Common myeloid progenitor, CD34-positive (primary cell): ENCODE measurements around the gene HRH3.

Experiments
- CTCF ChIA-PET: fragments of 350-600 bp; sonication (Branson Sonifier 250); formaldehyde crosslinking; loops from one replicate; lab custom pipeline; 2021; ENCODE audit warnings: antibody characterized with exemption; lab: Charles Lee
- POLR2A ChIA-PET: fragments of 350-600 bp; sonication (Branson Sonifier 250); formaldehyde crosslinking; loops from one replicate; lab custom pipeline; 2021; ENCODE audit warnings: antibody characterized with exemption; lab: Charles Lee
- DNase-seq, 3 donors: peaks; one replicate each; pipeline versions ENCODE4 v3.0.0 to v3.0.0-alpha.2; 2013
- H3K27ac ChIP-seq, 2 experiments: 1 replicate in 1 of 2; 2 replicates in 1 of 2; pipeline ENCODE4 v1.7.0; 2013; ENCODE audit warnings: inconsistent platforms in 2 of 2, low read length in 2 of 2, mild to moderate bottlenecking in 2 of 2, low read depth in 1 of 2, moderate library complexity in 1 of 2; ENCODE audit not compliant: severe bottlenecking in 2 of 2, insufficient read depth in 1 of 2, poor library complexity in 1 of 2
- H3K27me3 ChIP-seq, 5 experiments: replicated peaks in 2 of 5; 1 replicate in 3 of 5; 2 replicates in 2 of 5; pipeline versions ENCODE4 v1.6.1 to v1.7.0; 2013; ENCODE audit warnings: low read length in 4 of 5, mild to moderate bottlenecking in 2 of 5, moderate library complexity in 2 of 5, inconsistent platforms in 1 of 5; ENCODE audit not compliant: insufficient read depth in 5 of 5, control insufficient read depth in 4 of 5
- H3K36me3 ChIP-seq, 4 experiments: 1 replicate in 2 of 4; 2 replicates in 2 of 4; pipeline versions ENCODE4 v1.6.1 to v1.7.0; 2013; ENCODE audit warnings: low read length in 3 of 4, control low read depth in 1 of 4, mild to moderate bottlenecking in 1 of 4; ENCODE audit not compliant: control insufficient read depth in 4 of 4, insufficient read depth in 4 of 4
- H3K4me1 ChIP-seq, 4 experiments: 1 replicate in 3 of 4; 2 replicates in 1 of 4; pipeline versions ENCODE4 v1.6.1 to v1.7.1; 2013; ENCODE audit warnings: low read length in 3 of 4, mild to moderate bottlenecking in 3 of 4, control low read depth in 1 of 4, inconsistent platforms in 1 of 4, moderate library complexity in 1 of 4; ENCODE audit not compliant: control insufficient read depth in 4 of 4, insufficient read depth in 4 of 4; ENCODE audit errors: control extremely low read depth in 1 of 4
- H3K4me3 ChIP-seq, 7 experiments: 1 replicate in 4 of 7; 2 replicates in 3 of 7; pipeline versions ENCODE4 v1.5.1 to v1.7.0; 2013; ENCODE audit warnings: mild to moderate bottlenecking in 7 of 7, low read length in 6 of 7, moderate library complexity in 6 of 7, inconsistent platforms in 2 of 7, low read depth in 2 of 7, control low read depth in 1 of 7; ENCODE audit not compliant: insufficient read depth in 4 of 7, control insufficient read depth in 1 of 7; ENCODE audit errors: extremely low read depth in 1 of 7
- H3K9me3 ChIP-seq, 5 experiments: 1 replicate in 4 of 5; 2 replicates in 1 of 5; pipeline versions ENCODE4 v1.6.1 to v1.7.1; 2013; ENCODE audit warnings: low read length in 4 of 5, mild to moderate bottlenecking in 2 of 5, inconsistent platforms in 1 of 5, low read depth in 1 of 5, moderate library complexity in 1 of 5; ENCODE audit not compliant: control insufficient read depth in 4 of 5, insufficient read depth in 2 of 5; ENCODE audit errors: control extremely low read depth in 1 of 5
- WGBS: methylation state at CpG from one replicate; pipeline ENCODE4 v1.1.5; 2013; ENCODE audit not compliant: insufficient coverage; 5-methylcytosine and 5-hydroxymethylcytosine counted together

Gene HRH3

DNA sequence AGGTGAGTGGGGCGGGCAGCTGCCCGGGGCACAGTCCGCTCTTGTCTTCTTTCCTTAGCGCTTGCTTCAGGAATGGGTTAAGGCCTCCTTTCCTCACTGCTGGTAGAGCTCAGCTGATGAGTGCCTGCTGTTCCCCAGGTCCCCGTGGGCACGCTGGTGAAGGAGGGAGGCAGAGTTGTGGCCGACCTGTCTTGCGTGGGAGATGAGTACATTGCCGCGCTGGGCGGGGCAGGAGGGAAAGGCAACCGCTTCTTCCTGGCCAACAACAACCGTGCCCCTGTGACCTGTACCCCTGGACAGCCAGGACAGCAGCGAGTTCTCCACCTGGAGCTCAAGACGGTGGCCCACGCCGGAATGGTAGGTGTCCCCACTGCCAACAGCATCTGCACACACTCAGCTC lies 21.6 kb downstream of the HRH3 start:
- H3K27me3 ChIP-seq: no peaks in the 10 kb centered on the region
- POLR2A ChIA-PET: no interaction called here
- 98% methylated on average over 13 of the region's 17 CpGs for WGBS

DNA sequence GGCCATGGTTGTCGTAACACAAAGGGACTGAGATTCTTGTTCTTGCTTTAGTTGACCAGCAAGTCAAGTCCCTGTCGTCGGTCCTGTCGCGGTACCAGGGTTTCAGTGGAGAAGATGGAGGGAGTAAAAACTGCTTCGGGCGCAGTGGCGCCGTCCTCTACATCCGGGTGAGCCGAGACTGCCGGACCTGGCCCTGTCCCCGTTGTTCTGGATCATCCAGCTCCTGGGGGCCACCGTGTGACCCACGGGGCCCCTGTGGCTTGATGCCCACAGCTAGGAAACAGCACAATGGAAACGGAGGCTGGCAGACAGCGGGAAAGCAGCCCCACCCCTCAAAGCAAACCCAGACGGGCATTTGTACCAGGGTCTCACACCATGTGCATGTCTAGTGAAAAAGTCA lies 22.3 kb downstream of the HRH3 start:
- DNase-seq: no peak
- H3K4me1 ChIP-seq: no peaks in the 10 kb centered on the region
- no peaks in the 10 kb centered on the region for H3K27me3 ChIP-seq
- 94% methylated on average over 16 of the region's 18 CpGs for WGBS
- peaks cover 5 to 56% (median 38%) of the 10 kb centered on the region in 4 experiments for H3K36me3 ChIP-seq
- ChIA-PET CTCF (no interaction called here), POLR2A (interaction anchor here (0.6 kb wide), 1 partner anchor 52 kb away, joined by 8 read pairs; no protein-coding TSS in a partner anchor)
- no peak overlapping the region for H3K27ac ChIP-seq
- no peaks in the 10 kb centered on the region for H3K9me3 ChIP-seq
- H3K4me3 ChIP-seq: no peak overlapping the region

More for the DNA sequence above, 21.6 kb downstream of the HRH3 start:
- no peak for DNase-seq
- CTCF ChIA-PET: interaction anchor here (1.3 kb wide), 1 partner anchor 13 kb away, joined by 3 read pairs; no protein-coding TSS in a partner anchor
- H3K9me3 ChIP-seq: no peaks in the 10 kb centered on the region
- H3K36me3 ChIP-seq: peaks cover 2 to 57% (median 37%) of the 10 kb centered on the region in 4 experiments
- H3K4me3 ChIP-seq: no peak overlapping the region
- H3K27ac ChIP-seq: no peak overlapping the region
- H3K4me1 ChIP-seq: no peaks in the 10 kb centered on the region

DNA sequence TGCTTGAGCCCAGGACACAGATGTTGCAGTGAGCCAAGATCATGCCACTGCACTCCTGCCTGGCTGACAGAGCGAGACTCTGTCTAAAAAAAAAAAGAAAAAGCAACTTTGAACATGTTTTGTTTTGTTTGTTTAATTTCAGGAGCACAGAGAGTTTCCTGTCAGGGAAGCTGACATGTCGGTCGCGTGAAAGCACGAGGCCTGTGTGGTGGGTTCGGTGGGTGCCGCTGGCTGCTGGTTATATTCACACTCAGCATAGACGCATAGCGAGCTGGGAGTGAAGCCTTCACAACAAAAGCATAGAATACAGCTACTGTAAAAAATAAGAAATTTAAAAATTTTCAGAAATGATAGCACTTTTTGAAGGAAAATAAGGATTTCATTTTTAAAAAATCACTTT lies 22.8 kb downstream of the HRH3 start:
- POLR2A ChIA-PET: interaction anchor here (0.6 kb wide), 1 partner anchor 52 kb away, joined by 8 read pairs; no protein-coding TSS in a partner anchor

DNA sequence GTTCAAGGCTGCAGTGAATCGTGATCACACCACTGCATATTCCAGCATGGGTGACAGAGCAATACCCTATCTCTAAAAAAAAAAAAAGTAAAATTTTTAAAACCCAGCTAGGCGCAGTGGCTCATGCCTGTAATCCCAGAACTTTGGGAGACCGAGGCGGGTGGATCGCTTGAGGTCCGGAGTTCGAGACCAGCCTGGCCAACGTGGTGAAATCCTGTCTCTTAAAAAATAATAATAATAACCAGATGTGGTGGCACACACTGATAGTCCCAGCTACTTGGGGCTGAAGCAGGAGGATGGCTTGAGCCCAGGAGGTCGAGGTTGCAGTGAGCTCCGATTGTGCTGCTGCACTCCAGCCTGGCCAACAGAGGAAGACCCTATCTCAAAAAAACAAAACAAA lies 23.8 kb downstream of the HRH3 start:
- Histone ChIP-seq H3K9me3 (no peaks in the 10 kb centered on the region), H3K4me1 (no peaks in the 10 kb centered on the region)
- CTCF ChIA-PET: no interaction called here

More for the DNA sequence above, 22.8 kb downstream of the HRH3 start:
- DNase-seq: no peak
- Histone ChIP-seq H3K27me3 (no peaks in the 10 kb centered on the region), H3K4me3 (no peak overlapping the region), H3K27ac (no peak overlapping the region), H3K36me3 (peaks cover 5 to 60% (median 37%) of the 10 kb centered on the region in 4 experiments), H3K4me1 (no peaks in the 10 kb centered on the region), H3K9me3 (no peaks in the 10 kb centered on the region)
- WGBS: 0% methylated on average over 1 of the region's 9 CpGs
- CTCF ChIA-PET: no interaction called here

DNA sequence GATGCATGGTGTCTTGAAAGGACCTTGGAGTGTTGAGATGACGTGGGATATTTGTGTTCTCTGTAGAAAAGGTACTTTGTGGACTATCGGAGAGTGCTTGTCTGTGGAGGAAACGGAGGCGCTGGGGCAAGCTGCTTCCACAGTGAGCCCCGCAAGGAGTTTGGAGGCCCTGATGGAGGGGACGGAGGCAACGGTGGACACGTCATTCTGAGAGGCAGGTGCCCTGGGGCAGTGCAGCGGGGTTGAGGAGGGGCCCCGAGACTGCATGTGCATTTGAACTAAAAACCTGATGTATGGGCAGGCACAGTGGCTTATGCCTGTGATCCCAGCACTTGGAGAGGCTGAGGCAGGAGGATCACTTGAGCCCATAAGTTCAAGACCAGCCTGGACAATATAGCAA lies 24.3 kb downstream of the HRH3 start:
- ChIA-PET POLR2A (no interaction called here), CTCF (no interaction called here)
- Histone ChIP-seq H3K9me3 (no peaks in the 10 kb centered on the region), H3K27me3 (no peaks in the 10 kb centered on the region), H3K4me3 (no peak overlapping the region), H3K27ac (no peak overlapping the region), H3K4me1 (no peaks in the 10 kb centered on the region), H3K36me3 (peaks cover 5 to 51% (median 34%) of the 10 kb centered on the region in 4 experiments)
- 96% methylated on average over 10 of the region's 10 CpGs for WGBS
- DNase-seq: no peak

More for the DNA sequence above, 23.8 kb downstream of the HRH3 start:
- Histone ChIP-seq H3K27me3 (no peaks in the 10 kb centered on the region), H3K36me3 (peaks cover 5 to 51% (median 36%) of the 10 kb centered on the region in 4 experiments), H3K27ac (no peak overlapping the region), H3K4me3 (no peak overlapping the region)
- 98% methylated on average over 5 of the region's 10 CpGs for WGBS
- POLR2A ChIA-PET: interaction anchor here (0.6 kb wide), 1 partner anchor 577 kb away, joined by 4 read pairs; no protein-coding TSS in a partner anchor
- no peak for DNase-seq

DNA sequence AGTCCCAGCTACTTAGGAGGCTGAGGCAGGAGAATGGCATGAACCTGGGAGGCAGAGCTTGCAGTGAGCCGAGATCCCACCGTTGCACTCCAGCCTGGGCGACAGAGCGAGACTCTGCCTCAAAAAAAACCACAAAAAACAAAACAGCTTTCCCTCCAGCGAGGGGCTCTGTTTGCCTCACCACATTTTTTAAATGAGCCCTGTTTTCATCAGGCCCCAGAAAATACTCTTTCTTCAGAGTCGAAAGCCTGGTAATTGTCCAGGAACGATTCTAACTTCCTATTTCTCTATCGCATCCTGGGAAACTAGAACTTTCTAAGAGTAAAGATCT lies 25.0 kb downstream of the HRH3 start:
- Histone ChIP-seq H3K27ac (no peak overlapping the region), H3K27me3 (no peaks in the 10 kb centered on the region), H3K4me1 (no peaks in the 10 kb centered on the region), H3K9me3 (no peaks in the 10 kb centered on the region), H3K4me3 (no peak overlapping the region), H3K36me3 (peaks cover 5 to 49% (median 31%) of the 10 kb centered on the region in 4 experiments)
- 100% methylated on average over 6 of the region's 8 CpGs for WGBS
- no peak for DNase-seq
- CTCF ChIA-PET: no interaction called here
- POLR2A ChIA-PET: no interaction called here

DNA sequence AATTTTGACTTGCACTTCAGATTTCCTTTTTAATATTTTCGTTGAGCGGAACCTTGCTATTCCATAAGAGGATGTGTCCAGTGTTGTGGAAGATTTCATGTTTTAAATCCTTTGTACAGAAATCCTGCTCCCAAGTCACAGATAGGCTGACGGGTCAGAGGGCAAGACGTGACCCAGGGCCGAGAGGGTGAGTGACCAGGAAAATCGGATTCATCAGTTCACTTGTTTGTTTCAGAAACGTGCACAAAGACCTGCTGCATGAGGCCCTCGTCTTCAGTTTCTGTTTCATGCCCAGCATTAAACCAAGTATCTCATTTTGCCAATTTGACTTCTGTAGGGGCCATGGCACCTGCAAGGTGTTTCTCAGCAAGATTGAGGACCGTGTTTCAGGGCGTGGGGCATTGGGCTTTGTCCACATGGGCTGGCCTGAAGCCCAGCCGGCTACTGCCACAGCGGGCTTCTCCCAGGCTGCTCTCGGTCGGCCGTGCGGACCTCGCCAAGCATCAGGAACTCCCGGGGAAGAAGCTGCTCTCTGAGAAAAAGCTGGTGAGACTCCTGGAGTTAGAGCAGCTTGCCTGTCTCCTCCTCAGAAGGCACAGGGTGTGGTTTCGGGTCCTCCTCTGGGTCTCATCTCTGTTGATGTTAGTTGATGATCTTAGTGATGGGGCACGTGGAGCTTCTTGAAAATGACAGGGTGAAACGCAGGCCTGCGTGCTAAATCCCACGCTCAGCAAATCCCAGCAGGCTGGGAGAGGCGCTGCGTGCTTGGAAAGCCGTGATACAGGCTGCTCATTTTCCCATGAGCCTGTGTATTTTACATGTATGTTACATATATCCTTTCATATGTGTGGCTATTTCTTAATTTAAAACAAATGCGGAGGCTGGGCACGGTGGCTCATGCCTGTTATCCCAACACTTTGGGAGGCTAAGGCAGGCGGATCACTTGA lies 26.7 kb downstream of the HRH3 start:
- no peak for DNase-seq
- WGBS: over 99% methylated on average over 16 of the region's 29 CpGs
- peaks cover 3 to 50% (median 24%) of the 10 kb centered on the region in 4 experiments for H3K36me3 ChIP-seq
- H3K27ac ChIP-seq: no peak overlapping the region
- ChIA-PET CTCF (no interaction called here), POLR2A (no interaction called here)
- no peak overlapping the region for H3K4me3 ChIP-seq
- H3K9me3 ChIP-seq: no peaks in the 10 kb centered on the region
- H3K27me3 ChIP-seq: no peaks in the 10 kb centered on the region
- H3K4me1 ChIP-seq: no peaks in the 10 kb centered on the region
